SK-N-SH treated with all-trans-retinoic acid at 6 μM for 48 hours (cell line): Measurements from ENCODE around the gene CFAP161.

Experiments used
- ATAC-seq: fragments of 200-7000 bp; cut with Tn5 transposase; 3 replicates; pipeline ENCODE4 v1.9.1; 2020; ENCODE audit warnings: mild to moderate bottlenecking, moderate library complexity
- ARNTL ChIP-seq: fragments of 450-650 bp; formaldehyde crosslinking; IDR thresholded peaks from 2 replicates; pipeline ENCODE4 v1.5.0; 2020; ENCODE audit warnings: low read depth, mild to moderate bottlenecking, moderate library complexity, borderline replicate concordance
- BACH2 ChIP-seq: fragments of 250-450 bp; sonication (Bioruptor Pico); IDR thresholded peaks from 2 replicates; pipeline ENCODE4 v1.9.0; 2021; ENCODE audit warnings: mild to moderate bottlenecking, borderline replicate concordance
- CSDC2 ChIP-seq: fragments of 250-450 bp; sonication (Bioruptor Pico); IDR thresholded peaks from 2 replicates; pipeline ENCODE4 v1.5.0; 2020; ENCODE audit warnings: mild to moderate bottlenecking, moderate library complexity
- ESRRG ChIP-seq: fragments of 250-450 bp; sonication (Bioruptor Pico); IDR thresholded peaks from 2 replicates; pipeline ENCODE4 v1.6.1; 2021; ENCODE audit warnings: mild to moderate bottlenecking
- ISL1 ChIP-seq: fragments of 250-450 bp; sonication (Bioruptor Pico); IDR thresholded peaks from 2 replicates; pipeline ENCODE4 v2.1.2; 2022; ENCODE audit warnings: mild to moderate bottlenecking, moderate library complexity
- OSR1 ChIP-seq: fragments of 250-450 bp; sonication (Bioruptor Pico); IDR thresholded peaks from 2 replicates; pipeline ENCODE4 v1.8.0; 2022; ENCODE audit warnings: moderate library complexity, mild to moderate bottlenecking, inconsistent platforms
- TCF4 ChIP-seq: fragments of 250-450 bp; sonication (Bioruptor Pico); IDR thresholded peaks from 2 replicates; pipeline ENCODE4 v1.8.0; 2021; ENCODE audit warnings: mild to moderate bottlenecking, moderate library complexity, borderline replicate concordance
- TOX ChIP-seq: fragments of 250-450 bp; sonication (Bioruptor Pico); IDR thresholded peaks from 2 replicates; pipeline ENCODE4 v1.8.0; 2021; ENCODE audit warnings: mild to moderate bottlenecking, moderate library complexity, borderline replicate concordance
- ZC3H10 ChIP-seq: fragments of 250-450 bp; sonication (Bioruptor Pico); IDR thresholded peaks from 2 replicates; pipeline ENCODE4 v1.5.1; 2021; ENCODE audit warnings: mild to moderate bottlenecking, moderate library complexity
- ZFP3 ChIP-seq: fragments of 250-450 bp; sonication (Bioruptor Pico); IDR thresholded peaks from 2 replicates; pipeline ENCODE4 v1.5.0; 2020; ENCODE audit warnings: mild to moderate bottlenecking, moderate library complexity
- ZFP30 ChIP-seq: fragments of 450-650 bp; formaldehyde crosslinking; IDR thresholded peaks from 2 replicates; pipeline ENCODE4 v1.5.0; 2022; ENCODE audit warnings: mild to moderate bottlenecking, moderate library complexity
- ZNF565 ChIP-seq: fragments of 450-650 bp; formaldehyde crosslinking; conservative IDR thresholded peaks from 2 replicates; pipeline ENCODE4 v1.5.0; 2020; ENCODE audit warnings: low read depth, mild to moderate bottlenecking, moderate library complexity
- ZNF8 ChIP-seq: fragments of 450-650 bp; formaldehyde crosslinking; IDR thresholded peaks from 2 replicates; pipeline ENCODE4 v1.5.0; 2020; ENCODE audit warnings: mild to moderate bottlenecking, moderate library complexity
- TF ChIP-seq, protein P1 (sequence below): fragments of 250-450 bp; sonication (Bioruptor Pico); IDR thresholded peaks from 2 replicates; pipeline ENCODE4 v1.5.1; 2021; ENCODE audit warnings: mild to moderate bottlenecking, moderate library complexity
- TF ChIP-seq, protein P2 (sequence below): fragments of 250-450 bp; sonication (Bioruptor Pico); IDR thresholded peaks from 2 replicates; pipeline ENCODE4 v1.8.0; 2021; ENCODE audit warnings: low read depth, mild to moderate bottlenecking, moderate library complexity, borderline replicate concordance
- TF ChIP-seq, protein P3 (sequence below): fragments of 250-450 bp; sonication (Bioruptor Pico); IDR thresholded peaks from 2 replicates; pipeline ENCODE4 v1.5.1; 2020; ENCODE audit warnings: low read depth, mild to moderate bottlenecking, moderate library complexity
- TF ChIP-seq, protein P4 (sequence below): fragments of 250-450 bp; sonication (Bioruptor Pico); IDR thresholded peaks from 2 replicates; pipeline ENCODE4 v1.8.0; 2020; ENCODE audit warnings: mild to moderate bottlenecking, moderate library complexity, borderline replicate concordance
- TF ChIP-seq, protein P5 (sequence below): fragments of 250-450 bp; sonication (Bioruptor Pico); IDR thresholded peaks from 2 replicates; pipeline ENCODE4 v1.5.0; 2020; ENCODE audit warnings: mild to moderate bottlenecking, moderate library complexity

Gene CFAP161

DNA sequence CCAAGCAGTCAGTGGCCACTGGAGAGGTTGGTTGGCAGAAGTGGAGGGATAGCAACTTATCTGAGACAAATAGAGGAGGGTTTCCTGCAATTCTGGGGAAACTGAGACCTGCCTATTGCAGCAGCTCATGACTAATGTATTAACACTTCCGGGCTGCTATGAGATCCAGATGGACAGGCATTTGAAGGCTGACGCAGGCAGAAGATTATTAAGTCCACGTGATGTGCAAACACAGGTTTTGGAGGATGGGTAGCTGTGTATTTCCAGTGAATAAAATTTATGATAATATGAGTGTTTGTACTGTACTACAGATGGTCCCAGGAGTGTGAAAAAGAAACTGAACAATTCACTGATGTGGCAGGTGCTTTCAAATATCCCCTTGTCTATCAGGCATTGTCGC is 28.5 kb upstream of the CFAP161 start:
- ATAC-seq, result no peak

DNA sequence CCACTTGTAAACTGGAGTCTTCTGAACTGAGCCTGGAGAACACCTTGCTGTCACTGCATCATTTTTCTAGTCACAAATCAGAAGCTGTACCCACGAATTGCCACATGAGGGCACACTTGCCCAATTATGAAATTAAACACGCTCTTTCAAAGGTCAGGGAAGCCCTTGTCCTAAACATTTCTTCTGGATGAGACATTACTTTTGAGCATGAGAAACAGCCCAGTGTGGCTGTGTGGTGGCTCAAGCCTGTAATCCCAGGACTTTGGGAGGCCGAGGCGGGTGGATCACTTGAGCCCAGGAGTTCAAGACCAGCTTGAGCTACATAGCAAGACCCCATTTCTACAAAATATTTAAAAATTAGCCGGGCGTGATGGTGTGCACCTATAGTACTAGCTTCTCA is 27.5 kb upstream of the CFAP161 start:
- TF ChIP-seq, protein P1, sequence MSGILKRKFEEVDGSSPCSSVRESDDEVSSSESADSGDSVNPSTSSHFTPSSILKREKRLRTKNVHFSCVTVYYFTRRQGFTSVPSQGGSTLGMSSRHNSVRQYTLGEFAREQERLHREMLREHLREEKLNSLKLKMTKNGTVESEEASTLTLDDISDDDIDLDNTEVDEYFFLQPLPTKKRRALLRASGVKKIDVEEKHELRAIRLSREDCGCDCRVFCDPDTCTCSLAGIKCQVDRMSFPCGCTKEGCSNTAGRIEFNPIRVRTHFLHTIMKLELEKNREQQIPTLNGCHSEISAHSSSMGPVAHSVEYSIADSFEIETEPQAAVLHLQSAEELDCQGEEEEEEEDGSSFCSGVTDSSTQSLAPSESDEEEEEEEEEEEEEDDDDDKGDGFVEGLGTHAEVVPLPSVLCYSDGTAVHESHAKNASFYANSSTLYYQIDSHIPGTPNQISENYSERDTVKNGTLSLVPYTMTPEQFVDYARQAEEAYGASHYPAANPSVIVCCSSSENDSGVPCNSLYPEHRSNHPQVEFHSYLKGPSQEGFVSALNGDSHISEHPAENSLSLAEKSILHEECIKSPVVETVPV (CRISPR knock-in tag), result no peak
- TF ChIP-seq TCF4 (CRISPR knock-in tag) (no peak), ZFP3 (CRISPR knock-in tag) (no peak), ZNF565 (CRISPR knock-in tag) (no peak), ISL1 (CRISPR knock-in tag) (no peak), ARNTL (CRISPR knock-in tag) (no peak), ESRRG (CRISPR knock-in tag) (no peak), TOX (CRISPR knock-in tag) (no peak)
- TF ChIP-seq, protein P2, sequence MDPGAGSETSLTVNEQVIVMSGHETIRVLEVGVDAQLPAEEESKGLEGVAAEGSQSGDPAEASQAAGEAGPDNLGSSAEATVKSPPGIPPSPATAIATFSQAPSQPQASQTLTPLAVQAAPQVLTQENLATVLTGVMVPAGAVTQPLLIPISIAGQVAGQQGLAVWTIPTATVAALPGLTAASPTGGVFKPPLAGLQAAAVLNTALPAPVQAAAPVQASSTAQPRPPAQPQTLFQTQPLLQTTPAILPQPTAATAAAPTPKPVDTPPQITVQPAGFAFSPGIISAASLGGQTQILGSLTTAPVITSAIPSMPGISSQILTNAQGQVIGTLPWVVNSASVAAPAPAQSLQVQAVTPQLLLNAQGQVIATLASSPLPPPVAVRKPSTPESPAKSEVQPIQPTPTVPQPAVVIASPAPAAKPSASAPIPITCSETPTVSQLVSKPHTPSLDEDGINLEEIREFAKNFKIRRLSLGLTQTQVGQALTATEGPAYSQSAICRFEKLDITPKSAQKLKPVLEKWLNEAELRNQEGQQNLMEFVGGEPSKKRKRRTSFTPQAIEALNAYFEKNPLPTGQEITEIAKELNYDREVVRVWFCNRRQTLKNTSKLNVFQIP, result no peak
- TF ChIP-seq, protein P3, sequence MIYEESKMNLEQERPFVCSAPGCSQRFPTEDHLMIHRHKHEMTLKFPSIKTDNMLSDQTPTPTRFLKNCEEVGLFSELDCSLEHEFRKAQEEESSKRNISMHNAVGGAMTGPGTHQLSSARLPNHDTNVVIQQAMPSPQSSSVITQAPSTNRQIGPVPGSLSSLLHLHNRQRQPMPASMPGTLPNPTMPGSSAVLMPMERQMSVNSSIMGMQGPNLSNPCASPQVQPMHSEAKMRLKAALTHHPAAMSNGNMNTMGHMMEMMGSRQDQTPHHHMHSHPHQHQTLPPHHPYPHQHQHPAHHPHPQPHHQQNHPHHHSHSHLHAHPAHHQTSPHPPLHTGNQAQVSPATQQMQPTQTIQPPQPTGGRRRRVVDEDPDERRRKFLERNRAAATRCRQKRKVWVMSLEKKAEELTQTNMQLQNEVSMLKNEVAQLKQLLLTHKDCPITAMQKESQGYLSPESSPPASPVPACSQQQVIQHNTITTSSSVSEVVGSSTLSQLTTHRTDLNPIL, result no peak
- ATAC-seq, result peak; percentile 90

More for the DNA sequence above, 28.5 kb upstream of the CFAP161 start:
- TF ChIP-seq, protein P2, result no peak
- no peak for TF ChIP-seq ARNTL (CRISPR knock-in tag)

DNA sequence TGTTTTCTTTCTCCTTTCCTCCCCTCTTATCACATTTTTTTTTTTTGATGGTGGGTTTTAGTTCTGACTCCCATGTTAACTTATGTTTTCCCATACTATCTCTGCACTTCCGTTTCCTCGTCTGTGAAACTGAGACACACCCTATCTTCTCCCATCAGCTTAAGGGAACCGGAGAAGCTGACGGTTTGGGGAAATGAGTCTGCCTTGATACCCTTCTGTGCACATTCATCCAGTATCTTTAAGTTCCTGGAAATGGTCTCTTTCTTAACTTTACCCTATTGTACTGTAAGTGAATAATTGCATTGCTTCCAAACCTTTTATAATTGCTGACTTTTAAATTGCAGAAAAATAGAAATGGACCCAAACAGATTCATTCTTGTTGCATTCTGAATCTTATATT is 26.2 kb upstream of the CFAP161 start:
- no peak for TF ChIP-seq ZNF565 (CRISPR knock-in tag)
- TF ChIP-seq, protein P2, result no peak
- TF ChIP-seq TCF4 (CRISPR knock-in tag), result no peak
- TF ChIP-seq BACH2 (CRISPR knock-in tag), result no peak
- TF ChIP-seq ESRRG (CRISPR knock-in tag), result no peak
- TF ChIP-seq, protein P1 (CRISPR knock-in tag), result no peak
- no peak for TF ChIP-seq OSR1
- TF ChIP-seq ZFP30 (CRISPR knock-in tag), result no peak
- TF ChIP-seq, protein P4, sequence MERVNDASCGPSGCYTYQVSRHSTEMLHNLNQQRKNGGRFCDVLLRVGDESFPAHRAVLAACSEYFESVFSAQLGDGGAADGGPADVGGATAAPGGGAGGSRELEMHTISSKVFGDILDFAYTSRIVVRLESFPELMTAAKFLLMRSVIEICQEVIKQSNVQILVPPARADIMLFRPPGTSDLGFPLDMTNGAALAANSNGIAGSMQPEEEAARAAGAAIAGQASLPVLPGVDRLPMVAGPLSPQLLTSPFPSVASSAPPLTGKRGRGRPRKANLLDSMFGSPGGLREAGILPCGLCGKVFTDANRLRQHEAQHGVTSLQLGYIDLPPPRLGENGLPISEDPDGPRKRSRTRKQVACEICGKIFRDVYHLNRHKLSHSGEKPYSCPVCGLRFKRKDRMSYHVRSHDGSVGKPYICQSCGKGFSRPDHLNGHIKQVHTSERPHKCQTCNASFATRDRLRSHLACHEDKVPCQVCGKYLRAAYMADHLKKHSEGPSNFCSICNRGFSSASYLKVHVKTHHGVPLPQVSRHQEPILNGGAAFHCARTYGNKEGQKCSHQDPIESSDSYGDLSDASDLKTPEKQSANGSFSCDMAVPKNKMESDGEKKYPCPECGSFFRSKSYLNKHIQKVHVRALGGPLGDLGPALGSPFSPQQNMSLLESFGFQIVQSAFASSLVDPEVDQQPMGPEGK (CRISPR knock-in tag), result no peak
- no peak for TF ChIP-seq ZNF8 (CRISPR knock-in tag)
- ATAC-seq, result no peak

DNA sequence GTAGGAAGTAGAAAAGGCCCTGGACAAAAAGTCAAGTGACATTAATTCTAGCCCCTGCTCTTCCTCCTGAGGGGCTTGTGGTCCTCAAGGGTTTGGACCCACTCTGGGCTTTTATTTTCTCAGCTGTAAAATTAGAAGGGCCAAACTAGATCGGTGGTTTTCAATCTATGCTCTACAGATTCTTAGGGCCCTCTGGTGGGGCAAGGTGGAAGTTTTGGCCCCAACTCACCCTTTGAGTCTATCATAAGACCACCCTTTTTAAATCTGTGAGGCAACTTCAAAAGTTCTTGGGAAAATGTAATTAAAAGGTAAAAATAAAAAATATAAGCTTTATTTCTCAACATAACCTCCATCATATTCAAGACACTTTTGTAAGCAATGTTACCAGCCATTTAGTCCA is 25.6 kb upstream of the CFAP161 start:
- ATAC-seq, result no peak
- TF ChIP-seq CSDC2 (CRISPR knock-in tag), result no peak
- TF ChIP-seq ZC3H10, result no peak
- TF ChIP-seq, protein P1 (CRISPR knock-in tag), result no peak
- TF ChIP-seq, protein P5, sequence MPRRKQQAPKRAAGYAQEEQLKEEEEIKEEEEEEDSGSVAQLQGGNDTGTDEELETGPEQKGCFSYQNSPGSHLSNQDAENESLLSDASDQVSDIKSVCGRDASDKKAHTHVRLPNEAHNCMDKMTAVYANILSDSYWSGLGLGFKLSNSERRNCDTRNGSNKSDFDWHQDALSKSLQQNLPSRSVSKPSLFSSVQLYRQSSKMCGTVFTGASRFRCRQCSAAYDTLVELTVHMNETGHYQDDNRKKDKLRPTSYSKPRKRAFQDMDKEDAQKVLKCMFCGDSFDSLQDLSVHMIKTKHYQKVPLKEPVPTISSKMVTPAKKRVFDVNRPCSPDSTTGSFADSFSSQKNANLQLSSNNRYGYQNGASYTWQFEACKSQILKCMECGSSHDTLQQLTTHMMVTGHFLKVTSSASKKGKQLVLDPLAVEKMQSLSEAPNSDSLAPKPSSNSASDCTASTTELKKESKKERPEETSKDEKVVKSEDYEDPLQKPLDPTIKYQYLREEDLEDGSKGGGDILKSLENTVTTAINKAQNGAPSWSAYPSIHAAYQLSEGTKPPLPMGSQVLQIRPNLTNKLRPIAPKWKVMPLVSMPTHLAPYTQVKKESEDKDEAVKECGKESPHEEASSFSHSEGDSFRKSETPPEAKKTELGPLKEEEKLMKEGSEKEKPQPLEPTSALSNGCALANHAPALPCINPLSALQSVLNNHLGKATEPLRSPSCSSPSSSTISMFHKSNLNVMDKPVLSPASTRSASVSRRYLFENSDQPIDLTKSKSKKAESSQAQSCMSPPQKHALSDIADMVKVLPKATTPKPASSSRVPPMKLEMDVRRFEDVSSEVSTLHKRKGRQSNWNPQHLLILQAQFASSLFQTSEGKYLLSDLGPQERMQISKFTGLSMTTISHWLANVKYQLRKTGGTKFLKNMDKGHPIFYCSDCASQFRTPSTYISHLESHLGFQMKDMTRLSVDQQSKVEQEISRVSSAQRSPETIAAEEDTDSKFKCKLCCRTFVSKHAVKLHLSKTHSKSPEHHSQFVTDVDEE, result no peak
